Mesenchymal stem cell (in vitro differentiated cells and primary cell): Measurements from ENCODE around the gene RPS6KA5.
A peak's percentile ranks its signal among the peaks of the same experiment; 100 is the strongest.

Experiments
- DNase-seq: peaks from one replicate; pipeline ENCODE4 v3.0.0-alpha.2; 2013
- H2AFZ ChIP-seq: one replicate; pipeline ENCODE4 v1.6.1; 2013; ENCODE audit warnings: low read depth, mild to moderate bottlenecking, control low read depth, inconsistent platforms, low read length, moderate library complexity
- H2AK5ac ChIP-seq: 2 replicates; pipeline ENCODE4 v1.6.1; 2013; ENCODE audit warnings: low read length, moderate library complexity, mild to moderate bottlenecking, inconsistent platforms; ENCODE audit not compliant: severe bottlenecking
- H2BK120ac ChIP-seq: one replicate; pipeline ENCODE4 v1.6.1; 2013; ENCODE audit warnings: low read depth, mild to moderate bottlenecking, inconsistent platforms, low read length, moderate library complexity
- H2BK12ac ChIP-seq, 2 experiments: one replicate each; pipeline ENCODE4 v1.6.1; 2013; ENCODE audit warnings: inconsistent platforms in 2 of 2, low read length in 2 of 2, mild to moderate bottlenecking in 2 of 2, moderate library complexity in 2 of 2, control low read depth in 1 of 2
- H2BK15ac ChIP-seq: one replicate; pipeline ENCODE4 v1.6.1; 2013; ENCODE audit warnings: mild to moderate bottlenecking, low read depth, inconsistent platforms; ENCODE audit not compliant: poor library complexity, severe bottlenecking
- H2BK5ac ChIP-seq: 2 replicates; pipeline ENCODE4 v1.6.1; 2013; ENCODE audit warnings: low read depth, mild to moderate bottlenecking, low read length, control low read depth, inconsistent platforms; ENCODE audit not compliant: poor library complexity, severe bottlenecking
- H3K14ac ChIP-seq, 2 experiments: one replicate each; pipeline ENCODE4 v1.6.1; 2013; ENCODE audit warnings: inconsistent platforms in 2 of 2, low read length in 2 of 2, control low read depth in 1 of 2, mild to moderate bottlenecking in 1 of 2, moderate library complexity in 1 of 2
- H3K18ac ChIP-seq, 2 experiments: one replicate each; pipeline ENCODE4 v1.6.1; 2013; ENCODE audit warnings: inconsistent platforms in 2 of 2, low read length in 2 of 2, control low read depth in 1 of 2, low read depth in 1 of 2, mild to moderate bottlenecking in 1 of 2
- H3K23ac ChIP-seq, 2 experiments: one replicate each; pipeline ENCODE4 v1.6.1; 2013; ENCODE audit warnings: inconsistent platforms in 2 of 2, low read length in 2 of 2, mild to moderate bottlenecking in 2 of 2, moderate library complexity in 2 of 2, control low read depth in 1 of 2
- H3K27ac ChIP-seq: 2 replicates; pipeline ENCODE4 v1.5.1; 2013; ENCODE audit warnings: mild to moderate bottlenecking, moderate library complexity, low read length, control low read depth, inconsistent platforms; ENCODE audit not compliant: poor library complexity, severe bottlenecking
- H3K27me3 ChIP-seq, 2 experiments: 2 replicates each; pipeline versions ENCODE4 v1.6.1 to v1.7.0; 2013; ENCODE audit warnings: low read length in 2 of 2, mild to moderate bottlenecking in 2 of 2, moderate library complexity in 2 of 2, control low read depth in 1 of 2, inconsistent platforms in 1 of 2; ENCODE audit not compliant: control insufficient read depth in 1 of 2, insufficient read depth in 1 of 2
- H3K36me3 ChIP-seq, 2 experiments: 2 replicates each; pipeline versions ENCODE4 v1.6.1 to v1.7.0; 2013; ENCODE audit warnings: low read length in 2 of 2, control low read depth in 1 of 2, inconsistent platforms in 1 of 2, low read depth in 1 of 2, mild to moderate bottlenecking in 1 of 2; ENCODE audit not compliant: insufficient read depth in 2 of 2, control insufficient read depth in 1 of 2
- H3K4ac ChIP-seq, 2 experiments: one replicate each; pipeline ENCODE4 v1.6.1; 2013; ENCODE audit warnings: inconsistent platforms in 2 of 2, low read length in 2 of 2, mild to moderate bottlenecking in 2 of 2, moderate library complexity in 2 of 2, control low read depth in 1 of 2, low read depth in 1 of 2
- H3K4me1 ChIP-seq: 2 replicates; pipeline ENCODE4 v1.6.1; 2013; ENCODE audit warnings: low read depth, low read length, control low read depth; ENCODE audit not compliant: control insufficient read depth, insufficient read depth
- H3K4me2 ChIP-seq: 2 replicates; pipeline ENCODE4 v1.6.1; 2013; ENCODE audit warnings: low read length, mild to moderate bottlenecking, inconsistent platforms; ENCODE audit not compliant: poor library complexity, severe bottlenecking
- H3K4me3 ChIP-seq, 2 experiments: 2 replicates each; pipeline versions ENCODE4 v1.5.1 to v1.7.0; 2013; ENCODE audit warnings: low read length in 2 of 2, mild to moderate bottlenecking in 2 of 2, control low read depth in 1 of 2, low read depth in 1 of 2; ENCODE audit not compliant: insufficient read depth in 1 of 2
- H3K79me1 ChIP-seq: replicated peaks from 2 replicates; pipeline ENCODE4 v1.6.1; 2013; ENCODE audit warnings: mild to moderate bottlenecking, control low read depth, low read length, inconsistent platforms; ENCODE audit not compliant: poor library complexity, severe bottlenecking
- H3K9ac ChIP-seq: 2 replicates; pipeline ENCODE4 v1.7.0; 2013; ENCODE audit warnings: mild to moderate bottlenecking, low read length, moderate library complexity
- H3K9me3 ChIP-seq: 2 replicates; pipeline ENCODE4 v1.7.0; 2013; ENCODE audit warnings: mild to moderate bottlenecking, low read length; ENCODE audit not compliant: control insufficient read depth
- H4K8ac ChIP-seq: one replicate; pipeline ENCODE4 v1.6.1; 2013; ENCODE audit warnings: inconsistent platforms, mild to moderate bottlenecking, low read length, moderate library complexity
- H4K91ac ChIP-seq: one replicate; pipeline ENCODE4 v1.6.1; 2013; ENCODE audit warnings: mild to moderate bottlenecking, low read length, inconsistent platforms
- WGBS: methylation state at CpG from one replicate; pipeline ENCODE4 v1.1.7; 2013; ENCODE audit warnings: mixed read lengths; 5-methylcytosine and 5-hydroxymethylcytosine counted together

The RPS6KA5 gene

GRCh38 chr14:90883782-90884181 lies 176.7 kb downstream of the RPS6KA5 start:
- Histone ChIP-seq H2AK5ac (no peak overlapping the region), H3K9ac (no peak overlapping the region), H4K91ac (peak overlapping the region; percentile 4), H3K14ac (no peak overlapping the region), H3K4ac (no peak overlapping the region), H2BK15ac (no peak overlapping the region), H2AFZ (no peak overlapping the region), H2BK12ac (no peak overlapping the region), H3K4me2 (no peak overlapping the region), H3K9me3 (peaks cover 28% of the 10 kb centered on the region), H3K4me1 (no peaks in the 10 kb centered on the region), H3K18ac (no peak overlapping the region), H3K79me1 (no peaks in the 10 kb centered on the region), H3K4me3 (no peak overlapping the region), H2BK5ac (no peak overlapping the region), H3K27ac (no peak overlapping the region), H3K23ac (no peak overlapping the region), H4K8ac (peak overlapping the region; percentile 14), H2BK120ac (no peak overlapping the region), H3K36me3 (no peaks in the 10 kb centered on the region), H3K27me3 (no peaks in the 10 kb centered on the region)
- DNase-seq, result peak; percentile 20
- 65% methylated on average over 2 of the region's 2 CpGs for whole genome bisulfite sequencing

- DNase-seq, result no peak
These were observed 177.2 kb downstream of the RPS6KA5 start for GRCh38 chr14:90883197-90883596.

GRCh38 chr14:90880282-90880681 lies 180.2 kb downstream of the RPS6KA5 start:
- H2BK15ac ChIP-seq, result no peak overlapping the region
- H4K91ac ChIP-seq, result no peak overlapping the region
- H2AFZ ChIP-seq, result no peak overlapping the region
- H3K14ac ChIP-seq, result no peak overlapping the region
- H2BK120ac ChIP-seq, result no peak overlapping the region
- no peak overlapping the region for H2BK12ac ChIP-seq
- H3K27me3 ChIP-seq, result no peaks in the 10 kb centered on the region
- H3K4me3 ChIP-seq, result no peak overlapping the region
- H3K36me3 ChIP-seq, result peaks cover 0 to 3% of the 10 kb centered on the region in 2 experiments
- no peak overlapping the region for H3K23ac ChIP-seq
- H2BK5ac ChIP-seq, result no peak overlapping the region
- no peak overlapping the region for H3K9ac ChIP-seq
- H4K8ac ChIP-seq, result no peak overlapping the region
- 96% methylated on average over 1 of the region's 2 CpGs for WGBS
- H3K4me2 ChIP-seq, result no peak overlapping the region
- H3K4me1 ChIP-seq, result no peaks in the 10 kb centered on the region
- no peaks in the 10 kb centered on the region for H3K79me1 ChIP-seq
- no peak overlapping the region for H3K18ac ChIP-seq
- no peak overlapping the region for H2AK5ac ChIP-seq
- DNase-seq, result no peak
- no peak overlapping the region for H3K4ac ChIP-seq
- H3K27ac ChIP-seq, result no peak overlapping the region
- peaks cover 28% of the 10 kb centered on the region for H3K9me3 ChIP-seq

More at GRCh38 chr14:90883197-90883596, 177.2 kb downstream of the RPS6KA5 start:
- Histone ChIP-seq H4K8ac (no peak overlapping the region), H3K14ac (no peak overlapping the region), H4K91ac (no peak overlapping the region), H3K4ac (no peak overlapping the region), H3K4me2 (no peak overlapping the region), H2BK12ac (no peak overlapping the region), H3K4me3 (no peak overlapping the region), H3K9ac (no peak overlapping the region), H2BK5ac (no peak overlapping the region), H3K18ac (no peak overlapping the region), H3K9me3 (peaks cover 28% of the 10 kb centered on the region), H2BK15ac (no peak overlapping the region), H2AK5ac (no peak overlapping the region), H2AFZ (no peak overlapping the region), H3K4me1 (no peaks in the 10 kb centered on the region), H2BK120ac (no peak overlapping the region), H3K36me3 (no peaks in the 10 kb centered on the region), H3K79me1 (no peaks in the 10 kb centered on the region), H3K27me3 (no peaks in the 10 kb centered on the region), H3K23ac (no peak overlapping the region), H3K27ac (no peak overlapping the region)
- 96% methylated on average over 2 of the region's 2 CpGs for WGBS

GRCh38 chr14:90874599-90874998 lies 185.8 kb downstream of the RPS6KA5 start:
- Histone ChIP-seq H2BK5ac (no peak overlapping the region), H3K4me1 (peaks cover 2% of the 10 kb centered on the region), H3K4ac (no peak overlapping the region), H2AK5ac (no peak overlapping the region), H3K36me3 (peaks cover 0 to 3% of the 10 kb centered on the region in 2 experiments), H2BK120ac (no peak overlapping the region), H3K4me2 (no peak overlapping the region), H3K79me1 (no peaks in the 10 kb centered on the region), H2BK12ac (no peak overlapping the region), H3K9ac (no peak overlapping the region), H3K18ac (no peak overlapping the region), H3K27ac (no peak overlapping the region), H3K14ac (no peak overlapping the region), H2AFZ (no peak overlapping the region), H4K91ac (peak overlapping the region; percentile 18), H4K8ac (no peak overlapping the region), H3K4me3 (no peak overlapping the region), H2BK15ac (no peak overlapping the region), H3K9me3 (no peaks in the 10 kb centered on the region), H3K23ac (no peak overlapping the region), H3K27me3 (no peaks in the 10 kb centered on the region)
- WGBS, result 94% methylated on average over 5 of the region's 5 CpGs
- no peak for DNase-seq
